ENCODE measurements around the gene MYH13. TPM values are rescaled to one million over a fixed set of nuclear protein-coding genes. Genes with fewer than 3 reads are reported as not detected.

Gene MYH13
- total RNA-seq, 1 experiment from 2014 or later, result not detected

DNA sequence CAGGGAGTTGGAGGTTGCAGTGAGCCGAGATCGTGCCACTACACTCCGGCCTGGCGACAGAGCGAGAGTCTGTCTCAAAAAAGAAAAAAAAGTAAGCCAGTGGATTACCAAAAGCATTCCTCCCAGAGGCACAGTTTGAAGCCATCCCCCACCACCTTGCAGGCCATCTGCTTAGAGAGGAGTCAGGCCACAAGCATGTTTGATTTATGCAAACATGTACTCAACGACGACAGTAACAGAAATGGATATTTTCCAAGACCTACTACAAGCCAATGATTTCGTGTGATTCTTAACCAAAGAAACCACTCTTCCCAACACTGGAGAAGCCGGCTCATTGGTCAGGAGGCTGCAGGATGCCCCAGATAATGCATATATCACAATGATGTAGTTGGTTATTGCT is 34.8 kb downstream of the MYH13 start:
- no peaks in the 10 kb centered on the region for H3K36me3 Mint-ChIP-seq (ENCODE audit: insufficient read depth in 1 of 3, low read depth in 3 of 3)
- no peak overlapping the region for H4K8ac ChIP-seq (replicated peaks; ENCODE audit: insufficient read length, low read depth, low read length)
- no peak overlapping the region for H3K23ac ChIP-seq (ENCODE audit: insufficient read length, low read depth, low read length)
- H4K5ac ChIP-seq (ENCODE audit: insufficient read length, low read depth, low read length), result no peak overlapping the region
- H3K27me3 Mint-ChIP-seq (ENCODE audit: low read depth), result peaks cover 2% of the 10 kb centered on the region
- no peak overlapping the region for H3K18ac ChIP-seq (ENCODE audit: insufficient read length, low read depth, low read length)
- no peaks in the 10 kb centered on the region; a peak in 1 of 5 replicates for H3K9me3 Mint-ChIP-seq
- no peaks in the 10 kb centered on the region for H3K79me2 ChIP-seq (ENCODE audit: insufficient read depth, low read length)
- DNase-seq, result no peak
- no peak for TF ChIP-seq CTCF (conservative IDR thresholded peaks at IDR 0.05)
- no peak overlapping the region for H2BK12ac ChIP-seq (ENCODE audit: insufficient read length, low read depth, low read length)
- no peak overlapping the region for H2BK15ac ChIP-seq (ENCODE audit: low read depth, low read length)
- no peak overlapping the region for H2AFZ ChIP-seq (ENCODE audit: low read length)
- H3K27ac Mint-ChIP-seq, result no peak overlapping the region
- no peaks in the 10 kb centered on the region for H3K23me2 ChIP-seq (ENCODE audit: insufficient read length, low read depth, low read length, poor library complexity, severe bottlenecking)
- no peak overlapping the region for H3K4me2 ChIP-seq (ENCODE audit: insufficient read depth, insufficient read length, low read length)
- no peaks in the 10 kb centered on the region for H4K20me1 ChIP-seq (ENCODE audit: control insufficient read depth, insufficient read depth, insufficient read length)
- no peaks in the 10 kb centered on the region for H3K79me1 ChIP-seq (ENCODE audit: insufficient read depth, low read depth, low read length, poor library complexity, severe bottlenecking)
- no peaks in the 10 kb centered on the region for H3K9me3 ChIP-seq (ENCODE audit: control insufficient read depth, low read depth, low read length)
- H2AK5ac ChIP-seq (ENCODE audit: insufficient read length, low read length), result no peak overlapping the region
- no peak overlapping the region for H3K9ac ChIP-seq (ENCODE audit: extremely low read depth, insufficient read length, low read length)
- H3K4me3 Mint-ChIP-seq, result no peak overlapping the region
- H4K91ac ChIP-seq (ENCODE audit: insufficient read length, low read depth, low read length), result no peak overlapping the region
- H3K27me3 ChIP-seq (ENCODE audit: insufficient read depth, low read length), result no peaks in the 10 kb centered on the region
- no CpG with 5 or more reads among the region's 9 CpGs for WGBS (ENCODE audit: extremely low coverage, insufficient read length, low lambda C conversion rate)
- H3K27ac ChIP-seq (ENCODE audit: insufficient read length, low read depth, low read length), result no peak overlapping the region
- no peak overlapping the region for H2BK20ac ChIP-seq (ENCODE audit: low read depth, low read length, poor library complexity, severe bottlenecking)
- H3T11ph ChIP-seq (ENCODE audit: low read length), result no peak overlapping the region
- H2BK5ac ChIP-seq (ENCODE audit: insufficient read length, low read length), result no peak overlapping the region
- H3K14ac ChIP-seq (ENCODE audit: insufficient read depth, low read length), result no peak overlapping the region
- no peaks in the 10 kb centered on the region; the same call in 1 of the 2 replicates for H3K4me1 ChIP-seq (ENCODE audit: insufficient read depth, low read length)
- no peak overlapping the region for H3K4ac ChIP-seq (ENCODE audit: low read depth, low read length)
- H3K56ac ChIP-seq (ENCODE audit: insufficient read length, low read depth, low read length), result no peak overlapping the region
- H2BK120ac ChIP-seq (ENCODE audit: low read depth, low read length, poor library complexity, severe bottlenecking), result no peak overlapping the region
- peaks cover 13 to 17% of the 10 kb centered on the region in 2 experiments for H3K4me1 Mint-ChIP-seq
